GM21515 (cell line): ENCODE measurements around the gene FMN2.
"Not testable (repeated sequence)": the region's sequence is repeated elsewhere in the genome, so short reads cannot be mapped to it uniquely, and the experiment has no call there.

ENCODE experiments used
- ATAC-seq: cut with Tn5 transposase; IDR thresholded peaks from one replicate; pipeline ENCODE4 v1.9.1; 2021; ENCODE audit not compliant: unreplicated experiment

Gene FMN2

DNA sequence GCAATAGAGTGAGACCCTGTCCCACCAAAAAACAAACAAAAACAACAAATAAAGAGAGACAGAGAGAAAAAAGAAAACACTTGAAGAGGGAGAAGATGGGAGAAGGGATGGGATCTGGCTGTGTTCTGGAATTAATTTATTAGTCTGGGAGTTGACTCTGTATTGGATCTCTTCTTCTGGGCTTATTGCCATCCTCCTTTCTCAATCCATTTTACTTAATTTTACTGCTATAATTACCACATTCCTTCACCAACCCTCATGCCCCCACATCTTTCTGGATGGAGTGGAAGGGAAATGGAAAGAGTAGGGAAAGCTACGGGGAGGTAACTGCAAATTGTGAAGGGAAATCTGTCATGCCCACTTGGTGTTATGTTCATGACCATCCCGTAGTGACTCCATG lies 42.9 kb downstream of the FMN2 start:
- no peak for ATAC-seq

DNA sequence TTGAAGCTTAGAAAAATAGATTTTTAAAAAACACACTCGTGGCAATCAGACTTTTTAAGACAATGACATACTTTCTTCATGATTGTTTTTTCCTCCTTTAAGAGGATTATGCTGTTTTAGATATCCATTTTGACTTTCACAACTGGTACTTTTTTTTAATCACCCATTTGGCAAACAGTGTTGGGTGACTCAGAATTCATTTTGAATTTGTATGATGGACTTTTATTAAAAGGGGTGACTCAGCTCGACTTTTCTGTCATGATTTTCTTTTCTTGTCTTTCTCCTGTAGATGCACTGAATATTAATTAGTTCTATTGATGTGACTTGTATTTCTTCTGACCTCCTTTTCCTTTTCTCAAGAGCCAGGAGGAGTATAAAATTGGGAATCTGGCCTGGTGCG lies 44.7 kb downstream of the FMN2 start:
- no peak for ATAC-seq

DNA sequence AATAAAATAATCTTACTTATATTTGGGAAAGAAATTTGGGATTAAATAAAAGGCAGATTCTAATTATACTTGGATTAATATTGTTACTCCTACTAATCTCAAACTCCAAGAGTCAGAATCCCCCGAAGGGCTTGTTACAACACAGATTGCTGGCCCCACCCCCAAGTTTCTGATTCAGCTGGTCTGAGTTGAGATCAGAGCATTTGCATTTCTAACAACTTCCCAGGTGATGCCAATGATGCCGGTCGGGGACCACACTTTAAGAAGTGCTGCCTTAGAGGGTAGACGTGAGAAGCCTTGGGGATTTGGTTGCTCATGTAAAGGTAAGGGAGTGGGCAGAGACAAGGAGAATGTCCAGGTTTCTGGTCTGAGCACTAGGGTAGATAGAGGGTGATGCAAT lies 47.2 kb downstream of the FMN2 start:
- ATAC-seq, result no peak

DNA sequence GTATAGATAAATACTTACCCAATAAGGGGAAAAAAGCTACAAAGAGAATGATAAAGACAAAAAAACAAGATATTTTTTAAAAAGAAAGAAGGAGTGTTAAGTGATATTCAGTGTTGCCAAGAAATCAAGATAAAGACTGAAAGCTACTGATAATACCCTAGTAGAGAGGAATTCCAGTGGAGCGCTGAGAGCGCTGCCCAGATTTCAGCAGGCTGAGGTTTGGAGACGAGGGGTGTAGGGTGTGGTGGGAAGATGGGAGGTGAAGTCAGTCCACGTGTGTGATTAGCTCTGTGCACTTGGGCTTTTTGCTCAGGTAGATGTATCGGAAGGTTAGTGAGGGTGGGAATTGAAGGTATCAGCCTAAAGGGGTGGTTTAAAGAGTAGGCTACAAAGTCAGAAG lies 47.8 kb downstream of the FMN2 start:
- ATAC-seq, result no peak

DNA sequence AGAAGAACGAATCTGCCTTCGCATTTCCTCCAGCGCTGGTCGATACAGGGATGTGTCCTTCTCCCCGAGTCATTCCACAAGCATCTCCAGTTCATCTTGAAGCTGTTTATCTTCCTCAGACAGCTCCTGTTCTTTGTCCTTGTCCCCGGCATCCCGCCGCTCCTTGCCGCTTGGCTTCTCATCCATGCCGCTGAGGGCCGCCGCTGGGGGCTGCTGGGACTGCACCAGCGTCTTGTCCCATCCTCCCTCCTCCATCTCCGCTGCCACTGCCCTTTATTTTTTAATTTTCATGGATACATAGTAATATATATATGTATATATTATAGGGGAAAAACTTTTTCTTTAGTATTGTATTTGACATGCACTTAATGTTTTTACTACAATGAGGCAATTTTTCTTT lies 53.4 kb downstream of the FMN2 start:
- ATAC-seq, result no peak

DNA sequence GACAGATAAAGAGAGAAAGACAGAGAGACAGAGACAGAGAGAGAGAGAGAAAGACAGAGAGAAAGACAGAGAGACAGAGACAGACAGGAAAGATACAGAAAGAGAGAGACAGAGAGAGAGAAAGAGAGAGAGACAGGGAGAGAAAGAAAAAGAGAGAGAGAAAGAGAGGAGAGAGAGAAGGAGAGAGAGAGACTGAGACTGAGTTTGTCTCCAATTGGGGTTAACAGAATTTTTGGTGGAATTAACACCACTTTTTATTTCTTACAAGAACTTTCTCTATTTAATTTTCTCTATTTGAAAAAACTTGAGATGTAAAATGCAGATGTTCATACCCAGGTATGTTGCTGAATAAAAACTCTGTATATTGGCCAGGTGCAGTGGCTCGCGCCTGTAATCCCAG lies 56.6 kb downstream of the FMN2 start:
- no peak for ATAC-seq

DNA sequence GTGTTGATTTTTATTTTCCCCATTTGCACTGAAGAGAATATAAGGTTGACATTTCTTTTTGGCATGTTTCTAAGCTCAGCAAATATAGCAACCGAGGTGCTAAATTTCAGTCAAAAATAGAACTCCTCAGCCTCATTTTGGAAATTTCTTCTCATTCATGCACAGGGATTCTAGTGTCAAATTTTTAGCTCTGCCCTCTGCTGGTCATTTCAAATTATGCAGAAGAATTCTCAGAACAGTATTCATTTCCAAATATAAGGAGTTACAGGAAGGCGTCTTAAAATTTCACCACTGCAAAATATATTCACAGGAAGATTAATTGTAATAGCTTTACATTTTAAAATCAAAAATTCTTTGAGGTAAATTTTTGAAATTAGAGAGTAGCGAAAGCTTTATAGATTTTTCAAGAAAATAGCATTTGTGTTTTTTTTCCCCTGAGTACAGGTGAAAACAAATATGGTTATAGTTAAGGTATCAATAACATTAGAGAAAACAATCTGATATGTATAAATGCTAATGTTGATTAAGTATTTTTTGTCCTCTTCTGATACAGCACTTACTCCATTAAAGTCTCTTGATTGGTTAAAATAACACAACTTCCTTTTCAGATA lies 57.9 kb downstream of the FMN2 start:
- ATAC-seq, result no peak

DNA sequence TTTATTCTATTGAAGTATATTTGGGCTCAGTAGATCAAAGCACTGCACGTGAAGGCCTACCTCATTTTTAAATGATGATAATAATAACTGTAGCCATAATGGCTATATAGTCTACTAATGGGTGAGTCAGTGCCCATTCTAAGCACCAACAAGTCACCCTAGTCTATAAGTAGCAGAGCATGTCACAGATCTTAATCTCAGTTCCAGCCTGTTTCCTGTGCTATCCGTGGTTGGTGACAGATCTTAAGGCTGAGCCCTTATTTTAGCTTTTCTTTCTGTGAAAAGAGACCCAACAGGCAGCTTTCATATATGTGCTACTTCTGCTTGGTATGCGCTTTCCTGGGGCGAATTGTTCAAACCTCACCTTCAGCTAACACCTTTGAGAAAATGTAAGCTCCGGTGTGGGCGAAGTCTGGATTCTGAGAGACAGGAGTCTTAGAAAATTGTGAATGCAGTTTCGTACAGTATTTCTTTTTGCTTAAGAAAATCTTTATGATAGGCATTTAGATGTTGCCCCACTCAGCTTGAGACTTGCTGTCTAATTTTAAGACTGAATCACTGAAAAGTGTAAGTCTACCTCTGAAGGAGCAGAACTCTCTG lies 59.6 kb downstream of the FMN2 start:
- no peak for ATAC-seq

DNA sequence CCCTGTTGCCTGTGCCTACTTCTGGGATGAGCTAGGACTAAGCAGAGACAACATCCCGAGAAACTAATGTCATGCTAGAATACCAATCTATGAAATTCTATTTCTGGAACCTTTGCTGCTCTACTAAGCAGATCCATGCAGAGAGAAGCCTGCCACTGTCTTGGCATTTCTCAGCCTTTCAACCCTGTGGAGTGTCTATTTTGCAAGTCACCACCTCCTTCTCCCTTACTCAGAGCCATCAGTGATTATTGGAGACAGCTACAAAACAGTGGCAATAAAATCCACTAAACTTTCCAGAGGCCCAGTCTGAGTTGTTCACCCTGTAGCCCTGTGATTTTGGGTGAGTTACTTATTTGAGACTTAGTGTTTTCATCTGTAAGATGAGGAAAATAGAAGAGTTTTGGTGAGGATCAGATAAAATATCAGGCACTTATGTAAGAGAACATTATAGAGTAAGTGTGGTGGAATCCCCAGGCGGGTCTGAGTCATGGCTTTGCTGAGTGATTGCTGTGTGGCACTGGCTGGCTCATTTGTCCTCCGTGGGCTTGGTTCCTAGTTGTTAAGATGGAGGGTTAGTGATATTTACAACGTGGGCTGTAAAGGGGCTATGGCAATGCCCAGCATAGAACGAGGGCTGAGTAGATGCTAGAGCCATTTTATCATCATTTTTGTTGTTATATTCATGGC lies 61.1 kb downstream of the FMN2 start:
- ATAC-seq, result no peak

DNA sequence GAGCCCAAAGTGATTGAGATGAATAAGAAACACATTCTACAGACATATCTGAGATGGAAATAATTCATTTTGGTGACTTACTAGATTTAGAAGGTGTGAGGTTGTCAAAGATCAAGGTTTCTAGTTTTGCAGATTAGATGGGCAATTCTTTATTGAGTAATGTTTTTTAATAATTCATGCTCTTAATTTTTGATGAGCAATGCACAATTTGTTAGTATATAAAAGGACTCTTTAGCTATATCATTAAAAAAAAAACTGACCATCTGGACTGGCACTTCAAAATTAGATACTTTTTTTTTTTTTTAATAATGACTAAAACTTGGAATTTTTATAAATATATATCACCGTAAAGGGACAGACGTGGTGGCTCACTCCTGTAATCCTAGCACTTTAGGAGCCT lies 63.9 kb downstream of the FMN2 start:
- ATAC-seq, result no peak

DNA sequence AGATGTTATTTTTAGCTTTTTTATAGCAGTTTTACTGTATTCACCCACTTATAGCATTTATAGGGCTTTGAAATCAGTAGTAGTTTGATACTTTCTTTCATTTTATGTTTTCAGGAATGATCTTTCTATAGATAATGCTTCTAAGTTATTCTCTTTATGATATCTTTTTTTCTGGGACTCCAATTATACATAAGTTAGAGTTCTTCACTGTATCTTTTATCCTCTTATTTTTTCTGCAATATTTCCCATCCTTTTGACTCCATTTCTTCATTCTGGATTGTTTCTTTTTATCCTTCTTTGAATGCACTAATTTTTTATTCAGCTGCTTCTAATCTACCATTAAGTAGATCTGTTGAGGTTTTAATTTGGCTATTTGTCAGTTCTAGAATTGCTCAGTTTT lies 73.1 kb downstream of the FMN2 start:
- ATAC-seq, result no peak

DNA sequence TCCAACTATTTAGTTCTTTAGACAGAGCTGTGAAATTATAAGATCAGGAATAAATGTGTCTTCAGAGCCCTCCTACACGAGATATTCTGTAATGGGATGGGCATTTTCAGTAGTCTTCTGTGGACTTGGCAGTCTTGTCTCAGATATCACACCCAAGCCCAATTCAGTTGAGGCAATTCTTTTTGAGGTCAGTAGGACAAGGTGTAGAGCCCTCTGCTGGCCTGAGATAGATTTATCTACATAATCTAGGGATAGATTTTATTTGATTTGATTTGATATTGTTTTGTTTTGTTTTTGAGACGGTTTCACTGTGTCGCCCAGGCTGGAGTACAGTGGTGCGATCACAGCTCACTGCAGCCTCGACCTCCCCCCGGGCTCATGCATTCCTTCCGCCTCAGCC lies 77.5 kb downstream of the FMN2 start:
- ATAC-seq, result no peak

DNA sequence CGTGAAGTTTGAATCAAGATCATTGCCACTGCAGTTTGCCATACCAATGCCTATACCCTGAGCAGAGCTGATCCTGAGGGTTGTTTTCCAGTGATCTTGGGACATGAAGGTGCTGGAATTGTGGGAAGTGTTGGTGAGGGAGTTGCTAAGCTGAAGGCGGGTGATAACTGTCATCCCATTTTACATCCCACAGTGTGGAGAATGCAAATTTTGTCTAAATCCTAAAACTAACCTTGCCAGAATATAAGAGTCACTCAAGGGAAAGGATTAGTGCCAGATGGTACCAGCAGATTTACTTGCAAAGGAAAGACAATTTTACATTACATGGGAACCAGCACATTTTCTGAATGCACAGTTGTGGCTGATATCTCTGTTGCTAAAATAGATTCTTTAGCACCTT lies 78.6 kb downstream of the FMN2 start:
- no peak for ATAC-seq

DNA sequence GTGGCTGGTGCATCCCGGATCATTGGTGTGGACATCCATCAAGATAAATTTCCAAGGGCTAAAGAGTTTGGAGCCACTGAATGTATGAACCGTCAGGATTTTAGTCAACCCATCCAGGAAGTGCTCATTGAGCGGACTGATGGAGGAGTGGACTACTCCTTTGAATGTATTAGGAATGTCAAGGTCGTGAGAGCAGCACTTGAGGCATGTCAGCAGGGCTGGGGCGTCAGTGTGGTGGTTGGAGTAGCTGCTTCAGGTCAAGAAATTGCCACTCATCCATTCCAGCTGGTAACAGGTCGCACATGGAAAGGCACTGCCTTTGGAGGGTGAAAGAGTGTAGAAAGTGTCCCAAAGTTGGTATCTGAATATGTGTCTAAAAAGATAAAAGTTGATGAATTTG lies 79.1 kb downstream of the FMN2 start:
- ATAC-seq, result no peak

DNA sequence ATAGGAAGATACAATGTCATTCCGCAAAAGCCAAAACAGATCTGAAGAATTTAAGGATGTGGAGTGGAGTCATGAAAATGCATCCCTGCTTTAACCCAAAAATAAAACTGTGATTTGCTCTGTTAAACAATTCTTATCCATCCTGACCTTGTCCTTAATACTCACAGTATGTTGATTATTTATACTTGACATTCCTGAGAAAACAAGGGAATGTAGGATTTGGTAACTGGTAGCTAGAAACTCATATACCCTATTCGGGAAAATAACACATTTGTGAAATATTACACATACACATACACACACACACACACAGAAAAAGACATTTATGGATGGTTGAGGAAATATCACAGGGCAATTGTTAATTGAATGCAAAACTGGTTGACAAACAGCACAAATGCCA lies 80.2 kb downstream of the FMN2 start:
- ATAC-seq, result no peak

DNA sequence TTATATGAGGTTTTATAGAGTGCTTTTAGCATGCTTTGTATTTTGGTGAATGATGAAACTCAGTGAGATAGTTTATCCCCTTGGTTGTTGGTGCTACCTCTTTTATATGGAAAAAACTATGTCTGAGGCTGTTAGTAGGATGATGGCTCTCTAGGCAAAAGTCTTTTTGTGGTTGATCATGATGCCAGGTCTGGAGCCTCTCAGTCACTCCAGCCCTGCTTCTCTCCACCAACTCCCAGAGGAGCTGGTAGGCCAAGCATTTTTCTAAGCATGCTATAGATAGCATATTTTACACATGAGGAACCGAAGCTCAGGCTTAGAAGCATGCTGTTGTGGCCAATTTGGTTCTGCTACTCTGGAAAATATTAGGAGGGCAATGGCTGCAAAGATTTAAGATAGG lies 82.2 kb downstream of the FMN2 start:
- no peak for ATAC-seq

DNA sequence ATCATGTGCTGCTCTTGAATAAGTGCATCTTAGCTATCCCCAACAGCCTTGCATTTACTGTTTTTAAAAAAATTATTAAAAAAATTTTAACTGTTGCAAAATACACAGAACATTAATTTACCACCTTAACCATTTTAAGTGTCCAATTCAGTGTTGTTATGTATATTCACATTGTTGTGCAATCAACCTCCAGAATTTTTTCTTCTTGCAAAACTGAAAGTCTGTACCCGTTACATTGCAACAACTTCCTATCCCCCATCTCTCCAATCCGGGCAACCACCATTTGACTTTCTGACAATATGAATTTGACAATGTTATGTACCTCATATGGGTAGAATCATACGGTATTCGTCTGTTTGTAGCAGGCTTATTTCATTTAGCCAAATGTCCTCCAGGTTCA lies 83.1 kb downstream of the FMN2 start:
- ATAC-seq, result no peak

DNA sequence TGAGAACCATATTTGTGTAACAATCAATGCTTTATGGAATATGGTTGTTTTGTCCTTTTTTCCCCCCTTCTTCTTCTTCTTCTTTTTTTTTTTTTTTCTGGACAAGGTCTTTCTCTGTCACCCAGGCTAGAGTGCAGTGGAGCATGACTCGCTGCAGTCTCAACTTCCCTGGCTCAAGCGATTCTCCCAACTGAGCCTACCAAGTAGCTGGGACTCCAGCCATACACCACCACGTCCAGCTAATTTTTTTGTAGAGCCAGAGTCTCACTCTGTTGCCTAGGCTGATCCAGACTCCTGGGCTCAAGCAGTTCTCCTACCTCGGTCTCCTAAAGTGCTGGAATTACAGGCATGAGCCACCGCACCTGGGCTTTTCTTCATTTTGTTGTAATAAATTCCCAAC lies 86.7 kb downstream of the FMN2 start:
- ATAC-seq, result no peak

DNA sequence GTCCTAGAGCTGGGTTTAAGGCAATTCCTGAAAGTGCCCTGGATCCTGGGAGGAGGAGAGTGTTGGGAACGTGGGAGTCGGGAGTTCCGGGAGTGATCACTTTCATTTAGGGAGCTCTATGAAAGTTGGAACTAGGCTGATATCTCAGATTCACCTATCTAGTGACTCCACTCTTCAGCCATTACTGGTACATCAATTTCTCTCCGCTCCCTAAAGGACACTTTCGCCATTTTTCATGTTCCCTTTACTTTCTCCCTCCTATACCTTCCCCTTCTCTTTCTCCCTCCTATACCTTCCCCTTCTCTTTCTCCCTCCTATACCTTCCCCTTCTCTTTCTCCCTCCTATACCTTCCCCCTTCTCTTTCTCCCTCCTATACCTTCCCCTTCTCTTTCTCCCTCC lies 93.0 kb downstream of the FMN2 start:
- ATAC-seq, result not testable (repeated sequence)

DNA sequence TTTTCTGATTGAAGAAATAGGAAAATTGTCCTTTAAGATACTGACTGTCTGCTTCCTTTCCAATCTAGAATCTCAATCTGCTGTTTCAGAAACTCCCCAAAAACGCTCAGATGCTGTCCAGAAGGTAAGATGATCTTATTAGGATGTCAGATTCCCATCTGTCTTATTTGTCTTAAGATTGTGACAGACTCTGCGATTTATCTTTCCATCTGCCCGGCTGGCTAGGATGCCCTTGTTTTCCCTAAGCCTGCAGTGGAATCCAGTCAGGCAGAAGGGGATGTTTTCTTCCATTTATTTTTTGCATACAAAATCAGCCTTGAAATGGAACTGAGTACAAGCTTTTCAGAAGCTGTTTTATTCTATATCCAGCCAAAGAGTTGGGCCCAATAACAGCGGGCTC lies 96.5 kb downstream of the FMN2 start:
- ATAC-seq, result no peak

DNA sequence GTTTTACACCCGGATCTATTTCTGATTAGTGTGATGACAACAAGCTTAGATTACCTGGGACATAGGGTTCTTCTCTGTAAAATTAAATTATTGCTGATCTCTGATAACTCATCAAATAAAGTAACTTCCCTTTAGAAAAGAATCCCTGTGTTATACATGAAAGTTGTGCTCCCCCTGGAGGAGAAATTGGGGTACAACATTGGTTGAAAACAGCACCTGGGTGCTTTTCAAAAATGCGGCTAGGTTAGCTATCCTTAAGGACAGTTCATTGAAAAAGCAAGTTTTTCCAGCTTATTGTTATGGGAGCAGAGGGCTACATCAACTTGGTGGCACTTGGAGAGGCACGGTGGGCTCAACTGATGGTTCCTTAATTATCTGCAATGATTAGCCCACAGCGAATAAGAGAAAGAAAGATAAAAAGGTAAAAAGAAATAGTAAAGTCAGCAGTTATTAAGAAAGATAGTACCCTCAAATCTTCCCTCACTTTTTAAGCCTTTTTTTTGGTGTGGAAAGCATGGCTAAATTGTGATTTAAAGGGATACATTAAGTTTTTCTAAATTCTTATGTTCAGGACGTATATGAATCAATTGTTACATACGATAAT lies 97.8 kb downstream of the FMN2 start:
- ATAC-seq, result peak; percentile 85

DNA sequence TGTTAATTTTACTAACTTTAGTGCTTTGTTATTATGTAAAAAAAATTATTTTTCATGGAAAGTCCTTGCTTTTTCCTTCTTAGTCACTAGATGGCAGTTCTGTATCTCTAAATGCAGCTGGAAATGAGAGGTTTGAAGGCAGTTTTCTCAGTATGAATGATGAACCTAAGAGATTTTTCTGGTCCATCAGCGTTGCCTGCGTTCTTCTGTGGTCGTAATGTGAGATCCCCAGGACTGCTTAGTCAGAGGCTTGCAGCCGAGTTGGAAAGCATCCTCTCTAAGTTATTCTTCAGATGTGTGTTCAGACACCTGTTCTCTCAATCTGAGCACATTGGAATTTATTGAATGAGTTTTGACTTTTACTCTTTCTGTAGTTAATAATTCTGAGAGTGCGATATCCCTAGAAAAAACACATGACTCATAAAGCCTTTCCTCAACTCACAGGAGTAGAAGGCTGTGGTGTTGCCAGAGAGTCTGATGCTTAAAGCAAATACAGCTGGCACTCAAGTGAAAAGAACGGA lies 99.3 kb downstream of the FMN2 start:
- no peak for ATAC-seq
